Neural cell (in vitro differentiated cells): ENCODE measurements around the gene ACYP1.

Source experiments
- EZH2 ChIP-seq: fragments of 200-600, 300-800 bp; shearing (Covaris generic), sonication (generic); IDR thresholded peaks from 2 replicates; pipeline ENCODE4 v1.6.1; 2014; ENCODE audit warnings: antibody characterized with exemption, low read length, borderline replicate concordance, mild to moderate bottlenecking; ENCODE audit not compliant: insufficient read depth, poor library complexity, severe bottlenecking
- TF ChIP-seq, protein P1 (sequence below): fragments of 450-650 bp; IDR thresholded peaks from 2 replicates; pipeline ENCODE4 v1.5.1; 2014; ENCODE audit warnings: antibody characterized with exemption, mild to moderate bottlenecking, moderate library complexity; ENCODE audit not compliant: poor library complexity, severe bottlenecking

DNA sequence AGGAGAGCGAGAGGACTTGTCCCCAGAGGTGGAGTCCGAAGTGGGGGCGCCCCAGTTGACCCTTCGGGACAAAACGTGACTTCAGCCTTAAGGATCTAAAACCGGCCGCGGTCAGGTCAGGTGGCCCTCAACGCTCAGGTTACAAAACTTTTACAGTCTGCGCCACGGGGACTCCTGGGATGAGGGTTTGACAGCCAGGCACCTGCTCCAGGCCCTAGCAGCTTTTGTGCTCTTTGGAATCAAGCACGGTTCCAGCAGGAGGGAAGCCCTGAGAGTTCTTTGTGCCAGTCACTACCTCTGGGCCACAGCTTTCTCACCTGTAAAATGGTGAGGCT is 6.0 kb upstream of the ACYP1 start:
- no peak for TF ChIP-seq EZH2
- TF ChIP-seq, protein P1, sequence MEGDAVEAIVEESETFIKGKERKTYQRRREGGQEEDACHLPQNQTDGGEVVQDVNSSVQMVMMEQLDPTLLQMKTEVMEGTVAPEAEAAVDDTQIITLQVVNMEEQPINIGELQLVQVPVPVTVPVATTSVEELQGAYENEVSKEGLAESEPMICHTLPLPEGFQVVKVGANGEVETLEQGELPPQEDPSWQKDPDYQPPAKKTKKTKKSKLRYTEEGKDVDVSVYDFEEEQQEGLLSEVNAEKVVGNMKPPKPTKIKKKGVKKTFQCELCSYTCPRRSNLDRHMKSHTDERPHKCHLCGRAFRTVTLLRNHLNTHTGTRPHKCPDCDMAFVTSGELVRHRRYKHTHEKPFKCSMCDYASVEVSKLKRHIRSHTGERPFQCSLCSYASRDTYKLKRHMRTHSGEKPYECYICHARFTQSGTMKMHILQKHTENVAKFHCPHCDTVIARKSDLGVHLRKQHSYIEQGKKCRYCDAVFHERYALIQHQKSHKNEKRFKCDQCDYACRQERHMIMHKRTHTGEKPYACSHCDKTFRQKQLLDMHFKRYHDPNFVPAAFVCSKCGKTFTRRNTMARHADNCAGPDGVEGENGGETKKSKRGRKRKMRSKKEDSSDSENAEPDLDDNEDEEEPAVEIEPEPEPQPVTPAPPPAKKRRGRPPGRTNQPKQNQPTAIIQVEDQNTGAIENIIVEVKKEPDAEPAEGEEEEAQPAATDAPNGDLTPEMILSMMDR = no peak
